GM23338 (cell line): ENCODE data around the gene SLC12A6. TPM values are rescaled to one million over a fixed set of nuclear protein-coding genes. Genes with fewer than 3 reads are reported as not detected.

Experiments
- ATAC-seq: fragments of 200-7000 bp; cut with Tn5 transposase; 3 replicates; pipeline ENCODE4 v1.9.1; 2020
- DNase-seq: peaks from one replicate; pipeline ENCODE4 v3.0.0-alpha.2; 2015; ENCODE audit warnings: low spot score
- H2AFZ ChIP-seq: fragments of 200-600 bp; sonication (generic); 2 replicates; pipeline ENCODE4 v1.8.0; 2016; ENCODE audit warnings: antibody characterized with exemption, mild to moderate bottlenecking, moderate library complexity
- H3F3A ChIP-seq: fragments of 200-600 bp; sonication (generic); replicated peaks from 2 replicates; pipeline ENCODE4 v1.8.0; 2017; ENCODE audit warnings: antibody characterized with exemption, mixed run types, low read depth
- H3K27ac ChIP-seq: fragments of 200-600 bp; sonication (generic); 2 replicates; pipeline ENCODE4 v1.6.1; 2016; ENCODE audit warnings: low read depth
- H3K27me3 ChIP-seq: fragments of 200-600 bp; sonication (generic); 2 replicates; pipeline ENCODE4 v1.8.0; 2016; ENCODE audit warnings: mild to moderate bottlenecking, mixed run types, moderate library complexity; ENCODE audit not compliant: insufficient read depth
- H3K36me3 ChIP-seq: fragments of 200-600 bp; sonication (generic); 2 replicates; pipeline ENCODE4 v1.8.0; 2016; ENCODE audit warnings: mild to moderate bottlenecking; ENCODE audit not compliant: insufficient read depth
- H3K4me1 ChIP-seq: fragments of 200-600 bp; sonication (generic); 2 replicates; pipeline ENCODE4 v1.8.0; 2016; ENCODE audit warnings: mild to moderate bottlenecking, moderate library complexity; ENCODE audit not compliant: insufficient read depth
- H3K4me2 ChIP-seq: fragments of 200-600 bp; sonication (generic); 2 replicates; pipeline ENCODE4 v1.7.1; 2017; ENCODE audit warnings: mixed run types
- H3K4me3 ChIP-seq: fragments of 200-600 bp; sonication (generic); 2 replicates; pipeline ENCODE4 v1.6.1; 2016; ENCODE audit warnings: mixed run types
- H3K79me2 ChIP-seq: fragments of 200-600 bp; sonication (generic); replicated peaks from 2 replicates; pipeline ENCODE4 v1.8.0; 2017; ENCODE audit warnings: mild to moderate bottlenecking; ENCODE audit not compliant: insufficient read depth
- H3K9me2 ChIP-seq: fragments of 200-600 bp; sonication (generic); 2 replicates; pipeline ENCODE4 v1.8.0; 2017; ENCODE audit not compliant: insufficient read depth
- H4K20me1 ChIP-seq: fragments of 200-600 bp; sonication (generic); replicated peaks from 2 replicates; pipeline ENCODE4 v1.8.0; 2017; ENCODE audit warnings: mild to moderate bottlenecking; ENCODE audit not compliant: insufficient read depth
- H3K27ac Mint-ChIP-seq: 2 replicates; pipeline ENCODE4 v1.8.0; 2020; ENCODE audit warnings: inconsistent platforms, mild to moderate bottlenecking, moderate library complexity, mixed read lengths
- H3K27me3 Mint-ChIP-seq: 3 replicates; pipeline ENCODE4 v1.8.0; 2022; ENCODE audit warnings: low read depth, mild to moderate bottlenecking, moderate library complexity, mixed read lengths, inconsistent platforms; ENCODE audit not compliant: insufficient read depth, poor library complexity
- H3K36me3 Mint-ChIP-seq: 3 replicates; pipeline ENCODE4 v1.8.0; 2021; ENCODE audit warnings: low read depth, mild to moderate bottlenecking, inconsistent platforms, moderate library complexity, mixed read lengths
- H3K4me1 Mint-ChIP-seq: 3 replicates; pipeline ENCODE4 v1.8.0; 2020; ENCODE audit warnings: mild to moderate bottlenecking, inconsistent platforms, mixed read lengths
- H3K4me3 Mint-ChIP-seq: 3 replicates; pipeline ENCODE4 v1.8.0; 2021; ENCODE audit warnings: moderate library complexity, mild to moderate bottlenecking, inconsistent platforms, mixed read lengths
- H3K9me3 Mint-ChIP-seq: 3 replicates; pipeline ENCODE4 v1.8.0; 2020; ENCODE audit warnings: moderate library complexity, mild to moderate bottlenecking, inconsistent platforms, mixed read lengths
- EZH2phosphoT487 ChIP-seq: fragments of 200-600 bp; sonication (generic); IDR thresholded peaks from one replicate; pipeline ENCODE4 v1.8.1; 2018; ENCODE audit warnings: antibody characterized with exemption; ENCODE audit not compliant: unreplicated experiment
- NANOG ChIP-seq: IDR thresholded peaks from 2 replicates; pipeline ENCODE4 v1.6.1; 2016; ENCODE audit warnings: antibody characterized with exemption, borderline replicate concordance
- ZNF114 ChIP-seq: fragments of 250-450 bp; sonication (Bioruptor Pico); IDR thresholded peaks from 2 replicates; pipeline ENCODE4 v1.5.0; 2020; ENCODE audit warnings: mild to moderate bottlenecking, moderate library complexity
- polyA plus RNA-seq: library from polyadenylated mRNA; unstranded; fragments of >200 nt; fragmentation: Nextera tagmentation; extraction: Ambion mirVana; gene quantifications from 2 replicates; pipeline ENCODE4 v1.2.1, GENCODE V29; 2016
- total RNA-seq: library from RNA; depleted of rRNA; stranded (reverse); fragments of >200 nt; shearing (Covaris generic); gene quantifications from 2 replicates; pipeline ENCODE4 v1.2.3, GENCODE V29; 2014
- TF ChIP-seq, protein P1 (sequence below): IDR thresholded peaks from one replicate; pipeline ENCODE4 v1.6.1; 2018; ENCODE audit warnings: antibody characterized with exemption; ENCODE audit not compliant: unreplicated experiment
- TF ChIP-seq, protein P2 (sequence below): IDR thresholded peaks from 2 replicates; pipeline ENCODE4 v1.6.1; 2016; ENCODE audit warnings: antibody characterized with exemption
- TF ChIP-seq, protein P3 (sequence below), 2 experiments: fragments of 200-600 bp in 1 of 2; sonication (generic) in 1 of 2; conservative IDR thresholded peaks; 2 replicates each; pipeline versions ENCODE4 v1.5.1 to v1.6.1; 2016 to 2017; ENCODE audit warnings: antibody characterized with exemption in 2 of 2, low read depth in 2 of 2, mild to moderate bottlenecking in 2 of 2, moderate library complexity in 1 of 2

SLC12A6 gene
- total and polyA plus RNA-seq, 2 experiments from 2014 or later: 2.4 to 14.1 TPM

DNA sequence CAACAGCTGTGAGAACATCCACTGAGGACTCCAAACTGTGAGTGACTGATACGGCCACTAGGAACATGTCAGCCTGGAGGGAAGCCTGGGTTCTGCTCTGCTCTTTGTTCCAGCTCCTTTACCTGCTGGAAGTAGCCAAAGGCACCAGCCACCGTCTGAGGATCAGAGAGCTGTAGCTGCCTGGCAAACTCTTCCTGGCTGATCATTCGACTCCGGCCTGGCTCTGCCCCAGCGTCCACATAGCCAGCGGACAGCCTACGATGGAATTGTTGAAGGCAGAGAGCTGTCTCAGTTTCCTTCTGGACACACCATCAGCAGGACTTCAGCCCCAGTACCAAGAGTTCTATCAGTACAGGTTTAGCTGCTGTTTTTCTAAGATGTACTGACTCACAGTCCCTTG, 23.7 kb upstream of the SLC12A6 start (continued):
- TF ChIP-seq, protein P1, sequence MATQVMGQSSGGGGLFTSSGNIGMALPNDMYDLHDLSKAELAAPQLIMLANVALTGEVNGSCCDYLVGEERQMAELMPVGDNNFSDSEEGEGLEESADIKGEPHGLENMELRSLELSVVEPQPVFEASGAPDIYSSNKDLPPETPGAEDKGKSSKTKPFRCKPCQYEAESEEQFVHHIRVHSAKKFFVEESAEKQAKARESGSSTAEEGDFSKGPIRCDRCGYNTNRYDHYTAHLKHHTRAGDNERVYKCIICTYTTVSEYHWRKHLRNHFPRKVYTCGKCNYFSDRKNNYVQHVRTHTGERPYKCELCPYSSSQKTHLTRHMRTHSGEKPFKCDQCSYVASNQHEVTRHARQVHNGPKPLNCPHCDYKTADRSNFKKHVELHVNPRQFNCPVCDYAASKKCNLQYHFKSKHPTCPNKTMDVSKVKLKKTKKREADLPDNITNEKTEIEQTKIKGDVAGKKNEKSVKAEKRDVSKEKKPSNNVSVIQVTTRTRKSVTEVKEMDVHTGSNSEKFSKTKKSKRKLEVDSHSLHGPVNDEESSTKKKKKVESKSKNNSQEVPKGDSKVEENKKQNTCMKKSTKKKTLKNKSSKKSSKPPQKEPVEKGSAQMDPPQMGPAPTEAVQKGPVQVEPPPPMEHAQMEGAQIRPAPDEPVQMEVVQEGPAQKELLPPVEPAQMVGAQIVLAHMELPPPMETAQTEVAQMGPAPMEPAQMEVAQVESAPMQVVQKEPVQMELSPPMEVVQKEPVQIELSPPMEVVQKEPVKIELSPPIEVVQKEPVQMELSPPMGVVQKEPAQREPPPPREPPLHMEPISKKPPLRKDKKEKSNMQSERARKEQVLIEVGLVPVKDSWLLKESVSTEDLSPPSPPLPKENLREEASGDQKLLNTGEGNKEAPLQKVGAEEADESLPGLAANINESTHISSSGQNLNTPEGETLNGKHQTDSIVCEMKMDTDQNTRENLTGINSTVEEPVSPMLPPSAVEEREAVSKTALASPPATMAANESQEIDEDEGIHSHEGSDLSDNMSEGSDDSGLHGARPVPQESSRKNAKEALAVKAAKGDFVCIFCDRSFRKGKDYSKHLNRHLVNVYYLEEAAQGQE: no peak
- TF ChIP-seq NANOG: no peak
- TF ChIP-seq, protein P2, sequence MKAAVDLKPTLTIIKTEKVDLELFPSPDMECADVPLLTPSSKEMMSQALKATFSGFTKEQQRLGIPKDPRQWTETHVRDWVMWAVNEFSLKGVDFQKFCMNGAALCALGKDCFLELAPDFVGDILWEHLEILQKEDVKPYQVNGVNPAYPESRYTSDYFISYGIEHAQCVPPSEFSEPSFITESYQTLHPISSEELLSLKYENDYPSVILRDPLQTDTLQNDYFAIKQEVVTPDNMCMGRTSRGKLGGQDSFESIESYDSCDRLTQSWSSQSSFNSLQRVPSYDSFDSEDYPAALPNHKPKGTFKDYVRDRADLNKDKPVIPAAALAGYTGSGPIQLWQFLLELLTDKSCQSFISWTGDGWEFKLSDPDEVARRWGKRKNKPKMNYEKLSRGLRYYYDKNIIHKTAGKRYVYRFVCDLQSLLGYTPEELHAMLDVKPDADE: no peak
- TF ChIP-seq EZH2phosphoT487: no peak
- TF ChIP-seq ZNF114 (CRISPR knock-in tag): no peak

DNA sequence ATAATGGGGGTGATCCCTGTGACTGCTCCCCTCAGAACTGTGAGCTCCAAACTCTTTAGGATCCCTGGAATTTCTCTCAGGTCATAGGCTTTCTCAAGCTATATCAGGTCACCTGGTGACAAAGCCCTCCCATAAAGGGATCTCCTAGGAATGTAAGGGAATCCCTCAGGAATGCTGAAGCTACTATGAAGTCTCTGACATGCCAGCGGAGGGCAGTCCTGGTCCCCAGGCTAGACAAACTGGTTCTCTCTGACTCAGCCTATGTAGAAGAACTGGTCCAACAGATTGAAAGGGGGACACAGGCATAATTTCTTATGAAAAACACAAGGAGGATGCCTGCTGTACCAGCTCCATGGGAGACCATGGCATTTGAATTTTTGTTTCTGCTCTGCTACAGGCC, 22.7 kb upstream of the SLC12A6 start:
- Histone ChIP-seq H3K27me3 (no peaks in the 10 kb centered on the region), H3K4me3 (no peak overlapping the region), H3K4me2 (no peak overlapping the region), H2AFZ (no peak overlapping the region), H3K36me3 (peaks cover 15% of the 10 kb centered on the region), H3K4me1 (peaks cover 2% of the 10 kb centered on the region), H3K9me2 (no peaks in the 10 kb centered on the region), H3F3A (no peaks in the 10 kb centered on the region), H4K20me1 (peaks cover 11% of the 10 kb centered on the region; the same call in 1 of the 2 replicates), H3K27ac (no peak overlapping the region), H3K79me2 (peaks cover 12% of the 10 kb centered on the region)
- peaks cover 11% of the 10 kb centered on the region for H3K4me1 Mint-ChIP-seq
- no peaks in the 10 kb centered on the region; the same call in 2 of the 3 replicates for H3K9me3 Mint-ChIP-seq
- peaks cover 11% of the 10 kb centered on the region for H3K27me3 Mint-ChIP-seq
- peak; percentile 86 for ATAC-seq
- H3K36me3 Mint-ChIP-seq: peaks cover 77% of the 10 kb centered on the region
- peak overlapping the region; percentile 51; the same call in 1 of the 2 replicates for H3K27ac Mint-ChIP-seq
- TF ChIP-seq, protein P1: no peak
- TF ChIP-seq, protein P3, sequence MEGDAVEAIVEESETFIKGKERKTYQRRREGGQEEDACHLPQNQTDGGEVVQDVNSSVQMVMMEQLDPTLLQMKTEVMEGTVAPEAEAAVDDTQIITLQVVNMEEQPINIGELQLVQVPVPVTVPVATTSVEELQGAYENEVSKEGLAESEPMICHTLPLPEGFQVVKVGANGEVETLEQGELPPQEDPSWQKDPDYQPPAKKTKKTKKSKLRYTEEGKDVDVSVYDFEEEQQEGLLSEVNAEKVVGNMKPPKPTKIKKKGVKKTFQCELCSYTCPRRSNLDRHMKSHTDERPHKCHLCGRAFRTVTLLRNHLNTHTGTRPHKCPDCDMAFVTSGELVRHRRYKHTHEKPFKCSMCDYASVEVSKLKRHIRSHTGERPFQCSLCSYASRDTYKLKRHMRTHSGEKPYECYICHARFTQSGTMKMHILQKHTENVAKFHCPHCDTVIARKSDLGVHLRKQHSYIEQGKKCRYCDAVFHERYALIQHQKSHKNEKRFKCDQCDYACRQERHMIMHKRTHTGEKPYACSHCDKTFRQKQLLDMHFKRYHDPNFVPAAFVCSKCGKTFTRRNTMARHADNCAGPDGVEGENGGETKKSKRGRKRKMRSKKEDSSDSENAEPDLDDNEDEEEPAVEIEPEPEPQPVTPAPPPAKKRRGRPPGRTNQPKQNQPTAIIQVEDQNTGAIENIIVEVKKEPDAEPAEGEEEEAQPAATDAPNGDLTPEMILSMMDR (conservative IDR thresholded peaks at IDR 0.05; ENCODE audit: low read depth in 2 of 2): peak; percentile 7 to 37; a peak in 2 of 4 replicates
- H3K4me3 Mint-ChIP-seq: no peak overlapping the region
- DNase-seq: peak; percentile 71
